Measurements from ENCODE around the gene DAP.

GRCh38 chr5:10648806-10649665 is 112.0 kb downstream of the DAP start:
- TF ChIP-seq CTCF (IDR thresholded peaks at IDR 0.05) (no peak), POLR2AphosphoS5 (IDR thresholded peaks at IDR 0.05) (no peak)
